GM12878 (cell line): ENCODE data around the gene GGT5. TPM values are rescaled to one million over a fixed set of nuclear protein-coding genes. Genes with fewer than 3 reads are reported as not detected.

ENCODE experiments used
- ATAC-seq: fragments of 200-7000 bp; cut with Tn5 transposase; 3 replicates; pipeline ENCODE4 v1.9.1; 2020; ENCODE audit warnings: mild to moderate bottlenecking, moderate library complexity
- BruUV-seq: library from RNA; stranded (reverse); fragments of 400-500 nt; replicated peaks from 2 replicates; lab custom pipeline; 2021; lab: Mats Ljungman, UMichigan
- CTCF ChIA-PET: fragments of 300-600 bp; sonication (Branson Sonifier 250); formaldehyde crosslinking; extraction: SDS; loops from one replicate; lab custom pipeline; 2021; ENCODE audit warnings: inconsistent platforms; lab: Yijun Ruan, JAX
- POLR2A ChIA-PET: fragments of 350-600 bp; formaldehyde crosslinking; extraction: SDS; loops from one replicate; lab custom pipeline; 2021; ENCODE audit warnings: inconsistent platforms; lab: Charles Lee
- RAD21 ChIA-PET: fragments of 300-600 bp; sonication (Branson Sonifier 250); formaldehyde crosslinking; loops from one replicate; lab custom pipeline; 2023; ENCODE audit warnings: antibody characterized with exemption; ENCODE audit not compliant: unreplicated experiment; lab: Charles Lee
- SMC1A ChIA-PET: fragments of 300-600 bp; sonication (Branson Sonifier 250); formaldehyde crosslinking; loops from one replicate; lab custom pipeline; 2023; ENCODE audit not compliant: unreplicated experiment, uncharacterized antibody; lab: Charles Lee
- DNase-seq: peaks from one replicate; pipeline ENCODE4 v3.0.0-alpha.2; 2011; ENCODE audit warnings: low read depth, low spot score
- FAIRE-seq: peaks from 3 replicates; lab custom pipeline; 2011; peaks lifted over from hg19 to GRCh38; lab: Jason Lieb, UNC
- H2AFZ ChIP-seq: 2 replicates; pipeline ENCODE4 v1.6.0; 2011; ENCODE audit warnings: low read depth, low read length, control low read depth; ENCODE audit not compliant: control insufficient read depth
- H3K27ac ChIP-seq: 2 replicates; pipeline ENCODE4 v1.5.1; 2011; ENCODE audit warnings: control low read depth; ENCODE audit not compliant: control insufficient read depth, insufficient read depth
- H3K27me3 ChIP-seq, 2 experiments: replicated peaks in 1 of 2; 2 replicates each; pipeline versions ENCODE4 v1.6.0 to v1.6.1; 2011; ENCODE audit warnings: low read length in 1 of 2; ENCODE audit not compliant: control insufficient read depth in 2 of 2, insufficient read depth in 2 of 2
- H3K36me3 ChIP-seq, 2 experiments: 2 replicates each; pipeline ENCODE4 v1.5.1; 2011; ENCODE audit warnings: low read length in 1 of 2; ENCODE audit not compliant: control insufficient read depth in 2 of 2, insufficient read depth in 2 of 2
- H3K4me1 ChIP-seq: 2 replicates; pipeline ENCODE4 v1.6.1; 2011; ENCODE audit warnings: mild to moderate bottlenecking, low read length, moderate library complexity, mixed read lengths; ENCODE audit not compliant: control insufficient read depth, insufficient read depth
- H3K4me2 ChIP-seq: 2 replicates; pipeline ENCODE4 v1.6.0; 2011; ENCODE audit warnings: control low read depth; ENCODE audit not compliant: control insufficient read depth, insufficient read depth
- H3K4me3 ChIP-seq: fragments of 200-600 bp; sonication (generic); 2 replicates; pipeline ENCODE4 v1.5.1; 2016
- H3K79me2 ChIP-seq: 2 replicates; pipeline ENCODE4 v1.6.0; 2011; ENCODE audit warnings: low read length; ENCODE audit not compliant: control insufficient read depth, insufficient read depth
- H3K9ac ChIP-seq: 2 replicates; pipeline ENCODE4 v1.8.0; 2011; ENCODE audit warnings: low read length, control low read depth, mixed read lengths; ENCODE audit not compliant: control insufficient read depth, insufficient read depth
- H3K9me3 ChIP-seq: replicated peaks from 3 replicates; pipeline ENCODE4 v1.5.1; 2011; ENCODE audit warnings: mild to moderate bottlenecking, low read length; ENCODE audit not compliant: control insufficient read depth, insufficient read depth
- H4K20me1 ChIP-seq: 2 replicates; pipeline ENCODE4 v1.6.0; 2011; ENCODE audit not compliant: control insufficient read depth, insufficient read depth
- EED ChIP-seq: sonication (generic); IDR thresholded peaks from 2 replicates; pipeline ENCODE4 v1.6.1; 2016; ENCODE audit warnings: antibody characterized with exemption, low read depth
- ESRRA ChIP-seq: IDR thresholded peaks from 2 replicates; pipeline ENCODE4 v1.6.1; 2012; ENCODE audit warnings: mild to moderate bottlenecking, low read length, improper control_type of control experiment
- ETV6 ChIP-seq, 2 experiments: fragments of 450-650 bp in 1 of 2; IDR thresholded peaks in 1 of 2; conservative IDR thresholded peaks in 1 of 2; 2 replicates each; pipeline ENCODE4 v1.6.1; 2014; ENCODE audit warnings: antibody characterized with exemption in 1 of 2, borderline replicate concordance in 1 of 2, low read depth in 1 of 2, mild to moderate bottlenecking in 1 of 2, moderate library complexity in 1 of 2
- HCFC1 ChIP-seq: fragments of 150-350 bp; IDR thresholded peaks from 2 replicates; pipeline ENCODE4 v1.6.1; 2014; ENCODE audit warnings: low read length
- MTA2 ChIP-seq: fragments of 450-650 bp; IDR thresholded peaks from 2 replicates; pipeline ENCODE4 v1.6.1; 2016; ENCODE audit warnings: low read depth, mild to moderate bottlenecking, moderate library complexity
- NR2C2 ChIP-seq: IDR thresholded peaks from 2 replicates; pipeline ENCODE4 v1.6.1; 2011; ENCODE audit warnings: borderline replicate concordance, low read depth; ENCODE audit not compliant: control insufficient read depth, insufficient read length
- RAD21 ChIP-seq: IDR thresholded peaks from 2 replicates; pipeline ENCODE4 v1.6.1; 2011; ENCODE audit warnings: mild to moderate bottlenecking, low read depth, low read length, moderate library complexity; ENCODE audit not compliant: insufficient read depth
- RUNX3 ChIP-seq: IDR thresholded peaks from 2 replicates; pipeline ENCODE4 v1.6.1; 2012; ENCODE audit warnings: low read length, inconsistent platforms
- SREBF1 ChIP-seq: IDR thresholded peaks from 2 replicates; pipeline ENCODE4 v1.6.1; 2012; ENCODE audit warnings: mild to moderate bottlenecking, low read length
- YY1 ChIP-seq: IDR thresholded peaks from 2 replicates; pipeline ENCODE4 v1.6.1; 2011; ENCODE audit warnings: low read depth, mild to moderate bottlenecking, low read length
- ZNF622 ChIP-seq: fragments of 450-650 bp; IDR thresholded peaks from 2 replicates; pipeline ENCODE4 v1.6.1; 2017; ENCODE audit warnings: mild to moderate bottlenecking, inconsistent platforms
- WGBS: methylation state at CpG from one replicate; pipeline ENCODE4 v1.1.6; 2016; ENCODE audit warnings: low lambda C conversion rate; ENCODE audit not compliant: insufficient replicate concordance, insufficient coverage; ENCODE audit errors: missing lambda C conversion rate; 5-methylcytosine and 5-hydroxymethylcytosine counted together
- in situ Hi-C: fragments of 300-500 bp; cut with MboI; formaldehyde crosslinking; loops from 9 replicates; pipeline ENCODE4 v1.14.3; 2018; ENCODE audit warnings: mixed read lengths
- intact Hi-C: fragments of 100-400 bp; cut with micrococcal nuclease; formaldehyde crosslinking; loops from one replicate; pipeline ENCODE4 v1.14.2; 2022; ENCODE audit not compliant: unreplicated experiment
- polyA plus RNA-seq, 11 experiments: library from polyadenylated mRNA; depleted of rRNA in 4 of 11; unstranded in 6 of 11; stranded (reverse) in 5 of 11; fragments of >200 nt; fragmentation: Nextera tagmentation in 4 of 11; fragmentation: Illumina TruSeq in 1 of 11; extraction: Ambion mirVana in 4 of 11; extraction: Trizol in 1 of 11; gene quantifications; 1 replicate in 1 of 11; 2 replicates in 10 of 11; pipeline versions ENCODE4 v1.2.1 to v1.2.3, GENCODE V29; 2011 to 2016; ENCODE audit warnings: inconsistent platforms in 2 of 11, missing spikeins in 2 of 11, low read depth in 1 of 11
- total RNA-seq, 4 experiments: library from RNA; depleted of rRNA in 3 of 4; stranded (reverse); fragments of >200 nt in 3 of 4; fragmentation: Illumina TruSeq in 1 of 4; extraction: Trizol in 1 of 4; gene quantifications; 2 replicates each; pipeline versions ENCODE4 v1.2.1 to v1.2.3, GENCODE V29; 2013 to 2021
- TF ChIP-seq, protein P1 (sequence below): IDR thresholded peaks from 2 replicates; pipeline ENCODE4 v1.6.1; 2011; ENCODE audit warnings: borderline replicate concordance, low read depth, mild to moderate bottlenecking, moderate library complexity, low read length; ENCODE audit not compliant: insufficient read depth, poor library complexity, severe bottlenecking
- TF ChIP-seq, protein P2 (sequence below): IDR thresholded peaks from 2 replicates; pipeline ENCODE4 v1.6.1; 2011; ENCODE audit warnings: mild to moderate bottlenecking, low read depth, low read length, moderate library complexity; ENCODE audit not compliant: insufficient replicate concordance
- TF ChIP-seq, protein P3 (sequence below): fragments of 450-650 bp; formaldehyde crosslinking; IDR thresholded peaks from 2 replicates; pipeline ENCODE4 v1.4.0; 2020; ENCODE audit warnings: mild to moderate bottlenecking, moderate library complexity
- TF ChIP-seq, protein P4 (sequence below): fragments of 450-650 bp; IDR thresholded peaks from 2 replicates; pipeline ENCODE4 v1.6.1; 2017; ENCODE audit warnings: low read depth, mild to moderate bottlenecking, moderate library complexity

Gene GGT5
- total and polyA plus RNA-seq, 10 of the 15 experiments (the other 5 are each of a cell fraction or from before 2014, with no cell fraction given), result 0.34 TPM; not detected in 9

DNA sequence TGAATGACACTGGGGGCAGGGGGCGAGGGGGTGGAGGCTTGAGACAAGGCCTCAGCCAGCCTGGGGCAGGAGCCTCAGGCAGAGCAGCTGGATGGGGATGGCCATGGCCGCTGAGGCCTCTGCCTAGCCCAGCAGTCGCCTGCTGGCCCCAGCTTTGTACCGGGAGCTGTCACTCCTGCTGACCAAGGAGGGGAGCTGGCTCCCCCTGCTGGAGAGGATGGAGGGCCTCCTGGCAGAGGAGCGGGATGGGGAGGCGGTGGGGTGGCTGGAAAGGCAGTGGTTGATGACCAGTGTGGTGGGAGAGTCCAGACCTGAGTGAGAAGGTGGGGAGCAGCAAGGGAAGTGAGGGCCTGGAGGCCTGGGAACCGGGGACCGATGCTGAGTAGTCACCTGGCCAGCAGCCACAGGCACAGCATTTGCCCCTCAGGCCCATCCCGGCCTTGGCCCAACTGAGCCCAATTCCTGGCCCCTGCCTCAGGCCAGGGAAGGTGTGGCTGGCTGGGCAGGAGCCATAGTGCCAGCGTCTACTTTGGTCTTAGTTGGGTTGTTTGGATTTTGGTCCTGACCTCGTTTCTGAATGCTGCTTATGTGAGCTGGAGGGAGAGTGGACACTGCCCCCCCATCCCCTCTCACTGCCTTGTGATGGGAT is 69.6 kb downstream of the GGT5 start (continued):
- TF ChIP-seq RAD21 (peak; percentile 89), EED (no peak), YY1 (peak; percentile 49), HCFC1 (no peak), ETV6 (conservative IDR thresholded peaks at IDR 0.05 in 1 of 2, IDR thresholded peaks at IDR 0.05 in 1 of 2; ENCODE audit: borderline replicate concordance in 1 of 2, low read depth in 1 of 2) (no peak), RUNX3 (no peak)
- TF ChIP-seq, protein P1, sequence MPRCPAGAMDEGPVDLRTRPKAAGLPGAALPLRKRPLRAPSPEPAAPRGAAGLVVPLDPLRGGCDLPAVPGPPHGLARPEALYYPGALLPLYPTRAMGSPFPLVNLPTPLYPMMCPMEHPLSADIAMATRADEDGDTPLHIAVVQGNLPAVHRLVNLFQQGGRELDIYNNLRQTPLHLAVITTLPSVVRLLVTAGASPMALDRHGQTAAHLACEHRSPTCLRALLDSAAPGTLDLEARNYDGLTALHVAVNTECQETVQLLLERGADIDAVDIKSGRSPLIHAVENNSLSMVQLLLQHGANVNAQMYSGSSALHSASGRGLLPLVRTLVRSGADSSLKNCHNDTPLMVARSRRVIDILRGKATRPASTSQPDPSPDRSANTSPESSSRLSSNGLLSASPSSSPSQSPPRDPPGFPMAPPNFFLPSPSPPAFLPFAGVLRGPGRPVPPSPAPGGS, result no peak
- TF ChIP-seq, protein P2, sequence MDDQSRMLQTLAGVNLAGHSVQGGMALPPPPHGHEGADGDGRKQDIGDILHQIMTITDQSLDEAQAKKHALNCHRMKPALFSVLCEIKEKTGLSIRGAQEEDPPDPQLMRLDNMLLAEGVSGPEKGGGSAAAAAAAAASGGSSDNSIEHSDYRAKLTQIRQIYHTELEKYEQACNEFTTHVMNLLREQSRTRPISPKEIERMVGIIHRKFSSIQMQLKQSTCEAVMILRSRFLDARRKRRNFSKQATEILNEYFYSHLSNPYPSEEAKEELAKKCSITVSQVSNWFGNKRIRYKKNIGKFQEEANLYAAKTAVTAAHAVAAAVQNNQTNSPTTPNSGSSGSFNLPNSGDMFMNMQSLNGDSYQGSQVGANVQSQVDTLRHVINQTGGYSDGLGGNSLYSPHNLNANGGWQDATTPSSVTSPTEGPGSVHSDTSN, result peak; percentile 68

DNA sequence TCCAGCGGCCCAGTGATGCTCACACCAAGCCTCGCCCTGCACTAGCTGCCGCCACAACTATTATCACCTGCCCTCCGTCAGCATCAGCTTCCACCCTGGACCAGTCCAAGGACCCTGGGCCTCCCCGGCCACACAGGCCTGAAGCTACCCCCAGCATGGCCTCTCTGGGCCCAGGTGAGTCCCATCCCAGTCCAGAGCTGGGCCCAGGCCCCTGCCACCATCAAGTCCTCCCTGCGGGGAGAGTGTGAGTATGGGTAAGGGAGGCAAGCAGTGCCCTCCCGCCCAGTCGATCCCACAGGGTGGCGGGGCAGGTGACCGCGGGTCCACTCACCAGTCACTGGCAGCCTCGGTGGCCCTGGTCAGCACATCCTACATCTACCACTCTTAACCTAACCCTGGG is 73.1 kb downstream of the GGT5 start:
- DNase-seq (no peak), FAIRE-seq (no peak), ATAC-seq (no peak)
- no peaks in the 10 kb centered on the region for H3K79me2 ChIP-seq
- no peak overlapping the region for H3K4me2 ChIP-seq
- no peak overlapping the region for H3K4me3 ChIP-seq
- H3K9ac ChIP-seq, result no peak overlapping the region
- ChIA-PET RAD21 (no interaction called here), CTCF (interaction anchor here (8.9 kb wide), 1 partner anchor 16 kb away, joined by 94 read pairs; no protein-coding TSS in a partner anchor), POLR2A (no interaction called here), SMC1A (no interaction called here)
- H3K4me1 ChIP-seq, result no peaks in the 10 kb centered on the region
- 98% methylated on average over 12 of the region's 12 CpGs for WGBS
- intact Hi-C loops (loop anchor here (10.0 kb wide), 1 partner anchor 217 kb away; no protein-coding TSS in a partner anchor), in situ Hi-C loops (loop anchor here (5.0 kb wide), 1 partner anchor 220 kb away; no protein-coding TSS in a partner anchor)
- H3K27me3 ChIP-seq, result no peaks in the 10 kb centered on the region
- H4K20me1 ChIP-seq, result no peaks in the 10 kb centered on the region
- no peaks in the 10 kb centered on the region for H3K9me3 ChIP-seq
- peaks cover 6 to 18% of the 10 kb centered on the region in 2 experiments; a peak in 3 of 4 replicates for H3K36me3 ChIP-seq
- H3K27ac ChIP-seq, result no peak overlapping the region
- no peak overlapping the region for H2AFZ ChIP-seq
- BruUV-seq, result no TSS peak
- no peak for TF ChIP-seq ZNF622
- TF ChIP-seq, protein P3, sequence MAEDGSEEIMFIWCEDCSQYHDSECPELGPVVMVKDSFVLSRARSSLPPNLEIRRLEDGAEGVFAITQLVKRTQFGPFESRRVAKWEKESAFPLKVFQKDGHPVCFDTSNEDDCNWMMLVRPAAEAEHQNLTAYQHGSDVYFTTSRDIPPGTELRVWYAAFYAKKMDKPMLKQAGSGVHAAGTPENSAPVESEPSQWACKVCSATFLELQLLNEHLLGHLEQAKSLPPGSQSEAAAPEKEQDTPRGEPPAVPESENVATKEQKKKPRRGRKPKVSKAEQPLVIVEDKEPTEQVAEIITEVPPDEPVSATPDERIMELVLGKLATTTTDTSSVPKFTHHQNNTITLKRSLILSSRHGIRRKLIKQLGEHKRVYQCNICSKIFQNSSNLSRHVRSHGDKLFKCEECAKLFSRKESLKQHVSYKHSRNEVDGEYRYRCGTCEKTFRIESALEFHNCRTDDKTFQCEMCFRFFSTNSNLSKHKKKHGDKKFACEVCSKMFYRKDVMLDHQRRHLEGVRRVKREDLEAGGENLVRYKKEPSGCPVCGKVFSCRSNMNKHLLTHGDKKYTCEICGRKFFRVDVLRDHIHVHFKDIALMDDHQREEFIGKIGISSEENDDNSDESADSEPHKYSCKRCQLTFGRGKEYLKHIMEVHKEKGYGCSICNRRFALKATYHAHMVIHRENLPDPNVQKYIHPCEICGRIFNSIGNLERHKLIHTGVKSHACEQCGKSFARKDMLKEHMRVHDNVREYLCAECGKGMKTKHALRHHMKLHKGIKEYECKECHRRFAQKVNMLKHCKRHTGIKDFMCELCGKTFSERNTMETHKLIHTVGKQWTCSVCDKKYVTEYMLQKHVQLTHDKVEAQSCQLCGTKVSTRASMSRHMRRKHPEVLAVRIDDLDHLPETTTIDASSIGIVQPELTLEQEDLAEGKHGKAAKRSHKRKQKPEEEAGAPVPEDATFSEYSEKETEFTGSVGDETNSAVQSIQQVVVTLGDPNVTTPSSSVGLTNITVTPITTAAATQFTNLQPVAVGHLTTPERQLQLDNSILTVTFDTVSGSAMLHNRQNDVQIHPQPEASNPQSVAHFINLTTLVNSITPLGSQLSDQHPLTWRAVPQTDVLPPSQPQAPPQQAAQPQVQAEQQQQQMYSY (CRISPR knock-in tag), result no peak
- no peak for TF ChIP-seq ESRRA
- no peak for TF ChIP-seq SREBF1
- TF ChIP-seq, protein P4, sequence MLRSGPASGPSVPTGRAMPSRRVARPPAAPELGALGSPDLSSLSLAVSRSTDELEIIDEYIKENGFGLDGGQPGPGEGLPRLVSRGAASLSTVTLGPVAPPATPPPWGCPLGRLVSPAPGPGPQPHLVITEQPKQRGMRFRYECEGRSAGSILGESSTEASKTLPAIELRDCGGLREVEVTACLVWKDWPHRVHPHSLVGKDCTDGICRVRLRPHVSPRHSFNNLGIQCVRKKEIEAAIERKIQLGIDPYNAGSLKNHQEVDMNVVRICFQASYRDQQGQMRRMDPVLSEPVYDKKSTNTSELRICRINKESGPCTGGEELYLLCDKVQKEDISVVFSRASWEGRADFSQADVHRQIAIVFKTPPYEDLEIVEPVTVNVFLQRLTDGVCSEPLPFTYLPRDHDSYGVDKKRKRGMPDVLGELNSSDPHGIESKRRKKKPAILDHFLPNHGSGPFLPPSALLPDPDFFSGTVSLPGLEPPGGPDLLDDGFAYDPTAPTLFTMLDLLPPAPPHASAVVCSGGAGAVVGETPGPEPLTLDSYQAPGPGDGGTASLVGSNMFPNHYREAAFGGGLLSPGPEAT, result no peak
- TF ChIP-seq MTA2, result no peak
- no peak for TF ChIP-seq NR2C2
